Fibroblast of mammary gland (primary cell): ENCODE data around the gene HDAC3.

ENCODE experiments used
- DNase-seq: peaks from one replicate; pipeline ENCODE4 v3.0.0-alpha.2; 2010; ENCODE audit warnings: low read depth
- H3K4me3 ChIP-seq: 2 replicates; pipeline ENCODE4 v1.5.1; 2011; ENCODE audit warnings: low read depth, mild to moderate bottlenecking, low read length, moderate library complexity; ENCODE audit not compliant: control insufficient read depth
- TF ChIP-seq, protein P1 (sequence below): conservative IDR thresholded peaks from 2 replicates; pipeline ENCODE4 v1.5.1; 2011; ENCODE audit warnings: low read depth, low read length, inconsistent platforms; ENCODE audit not compliant: control insufficient read depth, insufficient read depth

The HDAC3 gene

DNA sequence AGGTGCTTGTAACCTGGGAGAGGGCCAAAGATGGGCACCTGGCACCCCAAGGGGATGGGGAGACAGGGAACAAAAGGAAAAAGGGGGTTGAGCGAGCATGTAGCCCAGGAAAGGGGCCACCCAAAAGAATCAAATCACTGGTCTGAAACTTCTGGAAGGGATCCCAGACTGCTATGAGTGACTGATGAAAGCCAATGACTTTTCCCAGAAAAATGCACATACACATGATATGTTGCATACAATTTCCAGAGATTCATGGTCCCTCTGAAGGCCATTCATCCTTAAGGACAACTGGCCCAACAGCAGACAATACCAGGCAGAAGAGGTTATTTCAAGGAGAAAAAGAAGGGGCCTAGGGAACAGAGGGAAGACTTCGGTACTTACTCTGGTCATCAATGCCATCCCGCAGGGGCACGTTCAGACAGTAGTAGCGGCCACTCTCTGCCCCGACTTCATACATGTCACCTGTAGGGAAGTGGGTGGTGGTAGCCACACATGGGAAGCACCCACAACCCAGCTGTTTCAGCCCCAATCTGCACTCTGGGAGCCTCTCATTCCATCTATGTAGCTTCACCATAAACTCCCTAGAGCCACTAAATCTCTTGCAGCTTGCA is 8.4 kb downstream of the HDAC3 start:
- DNase-seq: peak; percentile 24
- TF ChIP-seq, protein P1, sequence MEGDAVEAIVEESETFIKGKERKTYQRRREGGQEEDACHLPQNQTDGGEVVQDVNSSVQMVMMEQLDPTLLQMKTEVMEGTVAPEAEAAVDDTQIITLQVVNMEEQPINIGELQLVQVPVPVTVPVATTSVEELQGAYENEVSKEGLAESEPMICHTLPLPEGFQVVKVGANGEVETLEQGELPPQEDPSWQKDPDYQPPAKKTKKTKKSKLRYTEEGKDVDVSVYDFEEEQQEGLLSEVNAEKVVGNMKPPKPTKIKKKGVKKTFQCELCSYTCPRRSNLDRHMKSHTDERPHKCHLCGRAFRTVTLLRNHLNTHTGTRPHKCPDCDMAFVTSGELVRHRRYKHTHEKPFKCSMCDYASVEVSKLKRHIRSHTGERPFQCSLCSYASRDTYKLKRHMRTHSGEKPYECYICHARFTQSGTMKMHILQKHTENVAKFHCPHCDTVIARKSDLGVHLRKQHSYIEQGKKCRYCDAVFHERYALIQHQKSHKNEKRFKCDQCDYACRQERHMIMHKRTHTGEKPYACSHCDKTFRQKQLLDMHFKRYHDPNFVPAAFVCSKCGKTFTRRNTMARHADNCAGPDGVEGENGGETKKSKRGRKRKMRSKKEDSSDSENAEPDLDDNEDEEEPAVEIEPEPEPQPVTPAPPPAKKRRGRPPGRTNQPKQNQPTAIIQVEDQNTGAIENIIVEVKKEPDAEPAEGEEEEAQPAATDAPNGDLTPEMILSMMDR: no peak
- no peak overlapping the region for H3K4me3 ChIP-seq

DNA sequence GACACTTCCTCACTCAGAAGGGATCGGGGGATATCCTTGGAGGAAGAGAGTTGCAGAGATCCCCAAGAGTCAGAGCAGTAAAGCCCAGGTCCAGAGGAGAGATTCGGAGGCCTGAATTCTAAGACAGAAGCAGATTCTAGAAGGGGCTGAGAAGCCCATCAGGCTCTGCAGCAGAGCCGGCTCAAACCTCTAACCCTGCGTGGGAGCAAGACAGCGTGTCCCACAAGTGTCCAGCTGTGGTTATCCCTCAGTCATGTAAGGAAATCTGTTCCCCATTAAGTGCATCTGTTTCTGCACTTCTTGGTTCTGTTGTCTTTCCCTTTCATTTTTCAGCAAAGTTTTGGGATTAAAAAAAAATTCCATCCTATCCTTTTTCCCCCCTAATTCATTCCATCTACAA is 13.0 kb downstream of the HDAC3 start:
- peak; percentile 56 for DNase-seq
- no peak overlapping the region for H3K4me3 ChIP-seq
- TF ChIP-seq, protein P1: no peak

DNA sequence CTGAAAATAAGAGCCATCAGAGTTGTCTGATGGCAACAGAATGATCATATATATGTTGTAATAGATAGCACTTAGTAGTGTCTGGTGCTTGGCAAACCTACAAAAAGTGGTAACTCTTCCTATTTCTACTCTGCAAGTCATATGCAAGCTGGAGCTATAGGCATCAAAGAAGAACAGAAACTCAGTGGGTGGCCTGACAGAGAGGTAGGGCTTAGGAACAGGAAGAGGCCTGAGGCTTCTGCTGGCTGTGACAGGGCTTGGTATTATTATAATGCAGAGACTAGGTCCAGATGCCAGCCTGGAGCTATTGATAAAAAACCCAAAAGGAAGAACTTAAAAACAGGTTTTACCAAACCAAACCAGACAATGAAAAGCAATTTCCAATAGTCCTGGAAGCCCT is 13.5 kb downstream of the HDAC3 start:
- peak; percentile 26 for DNase-seq
- TF ChIP-seq, protein P1: no peak
- no peak overlapping the region for H3K4me3 ChIP-seq

- TF ChIP-seq, protein P1: peak; percentile 78
- H3K4me3 ChIP-seq: peak within 1 kb of the TSS; percentile 66
- peak; percentile 93 for DNase-seq
Observed at GRCh38 chr5:141618804-141619554, 17.7 kb downstream of the HDAC3 start, which contains the start of gene DIAPH1. DIAPH1 (minus strand) TSS chr5:141619000; CDS start chr5:141618914, 86 bp downstream.

DNA sequence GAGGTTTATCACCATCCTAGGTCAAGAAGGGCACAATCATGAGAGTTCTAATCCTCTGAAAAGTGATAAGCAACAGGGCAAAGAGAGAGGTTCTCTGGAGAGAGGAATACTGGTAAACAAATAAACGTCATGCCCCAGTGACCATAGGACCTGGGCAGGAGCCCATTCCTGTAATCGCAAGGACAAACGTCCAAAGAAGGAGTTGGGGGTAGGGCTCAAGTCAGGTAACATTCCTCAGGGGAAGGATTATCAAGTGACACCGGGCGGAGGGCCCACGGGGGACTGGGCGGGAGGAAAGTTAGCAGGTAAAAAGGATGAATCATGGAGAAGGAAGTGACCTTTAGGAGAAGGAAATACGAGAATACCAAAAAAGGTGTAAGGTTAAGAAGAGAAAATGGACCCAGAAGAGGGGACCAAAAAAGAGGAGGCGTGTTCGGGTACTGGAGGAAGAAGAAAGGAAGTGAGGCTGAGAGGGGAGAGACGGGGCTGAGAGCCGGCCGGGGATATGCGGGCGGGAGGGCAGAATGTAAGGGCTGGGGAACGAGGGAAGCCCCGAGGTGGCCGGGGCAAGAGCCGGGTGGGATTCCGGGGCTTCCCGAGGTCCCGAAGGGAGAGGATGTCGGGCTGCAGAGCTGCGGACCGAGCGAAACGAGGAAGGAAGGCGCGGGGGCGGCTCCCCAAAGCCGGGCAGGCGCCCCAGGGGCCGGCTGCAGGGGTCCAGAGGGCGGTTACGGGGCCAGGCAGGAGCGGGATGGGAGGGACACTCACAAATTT is 18.4 kb downstream of the HDAC3 start:
- TF ChIP-seq, protein P1: no peak
- H3K4me3 ChIP-seq: peak overlapping the region; percentile 66
- peak; percentile 27 for DNase-seq

- H3K4me3 ChIP-seq: peak overlapping the region; percentile 66
- no peak for DNase-seq
- TF ChIP-seq, protein P1: no peak
Observed at GRCh38 chr5:141617682-141618029, 19.0 kb downstream of the HDAC3 start.
